ENCODE data around the gene TBC1D22A.

- TF ChIP-seq POLR2AphosphoS5 (IDR thresholded peaks at IDR 0.05; ENCODE audit: insufficient read depth, low read depth, low read length), result no peak
- no peak for TF ChIP-seq EZH2 (IDR thresholded peaks at IDR 0.05; ENCODE audit: borderline replicate concordance, low read depth, low read length, severe bottlenecking)
- no peak for TF ChIP-seq MAX (IDR thresholded peaks at IDR 0.05; ENCODE audit: insufficient read depth, insufficient read length)
Observed at GRCh38 chr22:47128622-47129215, 366.3 kb downstream of the TBC1D22A start.
